IPS DF 4.7 (cell line): ENCODE data around the gene RHOJ.

Experiments used
- DNase-seq: peaks from one replicate; pipeline ENCODE4 v3.0.0-alpha.2; 2013; ENCODE audit warnings: low spot score; ENCODE audit errors: extremely low read depth

The RHOJ gene

DNA sequence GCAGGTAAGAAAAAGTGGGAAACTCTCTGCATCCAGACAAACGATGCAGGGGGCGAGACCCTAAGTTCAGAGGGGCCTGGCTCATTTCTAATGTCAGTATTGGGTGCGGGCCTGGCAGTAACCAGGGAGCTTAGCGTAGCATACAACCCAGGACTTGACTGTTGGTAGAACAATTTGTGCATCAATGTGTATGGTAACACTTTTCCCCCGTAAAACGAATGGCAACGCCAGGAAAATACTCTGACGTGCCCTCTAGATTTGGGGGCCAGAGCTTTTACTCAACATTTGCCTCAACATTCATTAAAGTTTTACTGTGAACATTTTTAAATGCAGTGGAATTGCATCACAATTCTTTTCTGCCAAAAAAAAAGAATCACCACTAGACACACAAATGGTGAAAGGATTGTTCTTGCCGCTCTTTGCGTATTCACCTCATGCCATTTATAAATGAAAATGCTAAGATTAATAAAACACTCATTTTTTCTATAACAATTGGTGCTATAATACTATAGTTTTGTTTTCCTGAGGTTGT, 867 bp downstream of the RHOJ start:
- DNase-seq, result no peak

DNA sequence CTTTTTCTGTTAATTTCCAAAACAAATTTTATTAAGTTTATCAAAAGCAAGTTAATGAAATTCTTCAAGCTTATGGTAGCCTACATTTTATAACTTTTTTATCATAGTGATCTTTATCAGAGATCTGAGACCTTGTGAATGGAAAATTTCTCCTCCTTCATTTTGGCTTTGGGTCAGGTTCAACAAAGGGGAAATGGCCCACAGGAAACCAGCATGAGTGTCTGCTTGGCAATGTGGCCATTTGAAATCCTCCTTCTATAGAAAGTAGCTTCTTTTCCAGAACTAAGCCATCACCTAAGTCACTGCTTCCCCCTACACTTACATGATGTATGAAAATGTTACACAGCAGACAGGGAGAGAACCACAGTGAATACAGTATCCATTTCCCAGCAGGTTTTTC, 1.6 kb downstream of the RHOJ start:
- DNase-seq, result no peak

DNA sequence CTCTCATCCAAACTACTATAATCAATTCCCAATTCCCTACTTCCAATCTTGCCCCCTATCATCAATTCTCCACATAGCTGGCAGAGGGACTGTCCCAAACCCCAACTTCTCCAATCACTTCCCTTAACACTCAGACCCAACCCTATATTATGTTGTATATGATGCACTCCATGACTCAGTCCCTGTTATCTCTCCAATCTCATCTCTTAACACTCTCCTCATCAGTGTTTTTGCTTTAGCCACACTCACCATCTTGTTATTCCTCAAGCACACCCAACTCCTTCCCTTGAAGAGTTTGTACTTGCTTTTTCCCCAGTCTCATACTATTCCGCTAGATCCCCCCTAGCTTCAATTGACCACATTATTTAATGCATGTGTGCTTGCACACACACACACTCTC, 4.9 kb downstream of the RHOJ start:
- DNase-seq, result no peak

DNA sequence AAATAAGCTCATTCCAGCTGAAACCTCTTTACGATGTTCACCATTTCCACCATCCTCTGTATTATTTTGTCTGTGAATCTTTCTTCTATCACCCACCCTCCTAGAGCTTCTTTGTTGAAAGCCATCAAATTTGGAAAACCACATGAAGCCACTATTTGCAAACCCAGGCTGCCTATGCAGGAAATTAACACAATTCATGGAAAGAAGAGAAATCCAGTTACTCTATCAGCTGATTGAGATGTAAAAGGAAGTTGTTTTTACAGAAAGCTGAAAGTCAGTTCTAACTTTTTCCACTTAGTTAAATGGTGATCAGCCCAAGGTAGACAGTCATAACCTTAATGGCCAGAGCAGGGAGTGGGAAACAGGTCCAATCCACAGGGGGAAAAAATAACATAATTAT, 6.6 kb downstream of the RHOJ start:
- no peak for DNase-seq

DNA sequence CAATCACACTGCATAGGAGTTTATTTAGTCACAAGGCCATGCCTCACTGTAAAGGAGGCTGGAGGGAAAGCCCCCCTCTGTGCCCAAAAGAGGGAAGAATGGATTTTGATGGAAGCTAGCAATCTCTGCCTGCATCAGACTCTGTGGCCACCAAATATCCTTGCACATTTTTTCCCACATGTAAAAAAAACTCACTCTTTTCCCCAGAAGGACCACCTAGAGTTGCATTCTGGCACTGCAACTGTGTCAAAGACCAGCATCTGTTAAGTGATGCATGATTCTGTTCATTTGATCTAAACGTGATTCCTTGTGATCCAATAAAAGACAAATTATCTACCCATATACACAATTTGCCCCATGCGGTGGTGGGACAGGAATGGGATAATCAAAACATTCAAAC, 8.0 kb downstream of the RHOJ start:
- DNase-seq, result no peak

DNA sequence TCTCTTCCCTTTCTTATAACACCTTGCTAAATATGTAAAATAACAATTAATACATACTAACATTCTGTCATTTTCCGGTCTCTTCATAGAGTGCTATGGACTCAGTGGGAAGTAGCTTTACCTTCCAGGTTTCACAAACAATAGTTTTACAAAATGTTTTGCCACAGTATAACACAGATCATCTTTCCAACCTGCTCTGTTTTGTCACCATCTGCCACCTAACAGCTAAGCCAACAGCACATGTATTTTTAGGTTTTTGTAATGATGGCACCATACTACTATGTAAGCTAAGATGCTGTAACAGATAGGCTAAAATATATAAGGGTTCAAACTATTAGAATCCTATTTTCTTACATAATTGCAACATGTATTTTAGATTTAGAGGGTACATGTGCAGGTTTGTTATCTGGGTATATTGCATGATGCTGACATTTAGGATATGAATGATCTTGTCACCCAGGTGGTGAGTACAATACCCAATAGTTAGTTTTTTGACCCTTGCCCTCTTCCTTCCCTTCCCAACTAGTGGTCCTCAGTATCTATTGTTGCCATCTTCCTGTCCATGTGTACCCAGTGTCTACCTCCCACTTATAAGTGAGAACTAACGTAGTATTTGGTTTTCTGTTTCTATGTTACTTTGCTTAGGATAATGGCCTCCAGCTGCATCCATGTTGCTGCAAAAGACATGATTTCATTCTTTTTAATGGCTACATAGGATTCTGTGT, 8.7 kb downstream of the RHOJ start:
- DNase-seq, result no peak

DNA sequence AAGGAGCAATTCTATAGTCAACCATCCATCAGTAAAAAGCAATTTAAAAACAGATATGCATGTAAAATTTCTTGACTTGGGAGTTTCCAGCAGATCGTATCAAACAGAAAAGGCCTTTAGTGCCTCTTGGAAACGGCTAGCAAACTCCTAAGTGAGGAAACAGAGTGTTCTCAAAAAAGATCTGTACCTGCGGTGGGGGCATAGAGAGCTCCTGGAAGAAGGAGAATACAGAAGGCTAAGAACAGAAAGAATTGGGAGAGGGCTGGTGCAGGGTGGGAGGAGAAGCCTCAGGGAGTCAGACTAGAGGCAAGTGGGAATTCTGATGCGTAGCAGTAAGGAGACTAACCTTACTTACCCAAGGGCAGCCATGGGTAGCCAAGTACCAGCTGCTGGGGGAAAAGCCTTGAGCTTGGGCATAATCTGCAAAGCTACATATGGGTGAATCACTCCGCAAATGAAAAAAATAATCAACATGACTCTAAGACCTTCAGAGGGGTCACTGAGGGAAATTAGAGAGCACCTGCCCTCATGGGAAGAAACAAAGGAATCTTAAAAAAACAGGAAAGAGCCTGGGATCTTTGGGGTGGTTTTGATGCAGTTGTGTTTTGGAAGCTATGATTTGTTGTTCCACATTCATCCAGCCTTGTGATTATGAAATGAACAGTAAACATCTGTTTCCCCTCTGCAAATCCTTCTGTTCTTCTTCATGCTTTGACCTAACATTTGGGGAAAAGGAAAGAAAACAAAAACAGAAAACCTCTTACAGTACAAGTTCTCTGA, 10.4 kb downstream of the RHOJ start:
- no peak for DNase-seq

DNA sequence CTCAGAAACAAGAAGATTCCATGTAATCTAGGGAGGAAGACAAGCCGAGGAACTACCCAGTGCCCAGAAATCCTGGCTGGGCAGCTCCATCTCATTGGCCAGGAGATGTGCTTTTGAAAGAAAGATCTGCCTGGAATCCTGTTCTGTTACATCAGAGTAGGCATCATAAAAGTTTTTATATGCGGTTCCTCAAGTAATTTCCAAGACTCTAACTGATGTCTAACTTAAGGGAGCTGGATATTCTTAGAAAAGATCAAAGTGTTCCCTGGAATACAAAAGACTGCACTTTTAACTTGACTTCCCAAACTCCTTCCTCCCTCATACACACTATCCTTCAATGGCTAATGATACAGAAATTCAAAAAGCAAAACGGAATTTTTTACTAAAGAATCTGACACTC, 16.3 kb downstream of the RHOJ start:
- no peak for DNase-seq

DNA sequence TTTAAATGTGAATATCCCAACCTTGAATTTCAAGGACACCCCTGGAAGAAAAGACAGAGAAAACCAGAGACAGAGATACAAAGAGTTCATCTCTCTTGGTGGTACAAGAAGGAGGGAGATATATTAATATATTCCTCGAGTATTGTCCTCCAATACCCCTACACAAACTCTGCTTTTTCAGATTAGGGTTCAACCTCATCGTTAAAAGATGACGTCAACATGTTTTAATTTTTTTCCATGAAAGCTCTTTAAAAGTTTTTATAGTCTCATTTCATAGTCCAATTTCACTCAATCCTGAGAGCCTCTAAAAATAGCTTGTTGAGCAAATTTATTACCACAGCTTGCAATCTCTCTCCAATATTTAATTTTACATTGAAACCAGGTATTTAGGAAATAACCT, 19.4 kb downstream of the RHOJ start:
- no peak for DNase-seq

DNA sequence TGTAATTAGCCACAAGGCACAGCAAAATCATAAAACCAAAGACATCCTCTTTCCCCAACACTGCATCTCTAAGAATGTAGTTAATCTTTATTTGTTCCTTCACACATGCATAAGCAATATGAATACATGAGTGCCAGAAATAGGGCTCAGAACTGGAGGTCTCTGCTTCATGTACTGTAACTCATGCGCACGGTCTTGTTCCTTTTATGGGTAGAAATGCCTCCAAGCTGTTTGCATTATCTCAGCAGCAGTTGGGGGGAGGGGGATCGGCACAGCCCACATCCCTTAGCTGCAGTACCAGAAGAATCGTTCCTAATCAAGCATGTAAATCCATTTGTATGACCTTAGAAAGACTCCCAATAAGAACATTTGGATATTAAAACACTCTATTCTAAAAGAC, 20.0 kb downstream of the RHOJ start:
- no peak for DNase-seq

DNA sequence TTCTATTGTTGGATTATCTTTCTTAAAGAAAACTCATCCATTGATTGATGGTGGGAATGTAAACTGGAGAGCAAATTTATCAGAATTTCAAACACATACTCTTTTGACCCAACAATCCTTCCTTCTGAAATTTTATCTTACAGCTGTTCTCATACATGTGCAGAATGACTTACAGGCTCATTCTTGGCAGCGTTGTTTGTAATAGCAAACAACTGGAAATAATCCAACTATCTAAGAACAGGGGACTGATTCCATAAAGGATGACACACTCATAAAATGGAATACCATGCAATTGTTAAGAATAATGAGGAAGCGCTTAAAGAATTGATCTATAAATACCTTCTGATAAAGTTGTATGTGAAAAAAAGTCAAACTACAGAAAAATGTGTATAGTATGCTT, 24.0 kb downstream of the RHOJ start:
- DNase-seq, result no peak

DNA sequence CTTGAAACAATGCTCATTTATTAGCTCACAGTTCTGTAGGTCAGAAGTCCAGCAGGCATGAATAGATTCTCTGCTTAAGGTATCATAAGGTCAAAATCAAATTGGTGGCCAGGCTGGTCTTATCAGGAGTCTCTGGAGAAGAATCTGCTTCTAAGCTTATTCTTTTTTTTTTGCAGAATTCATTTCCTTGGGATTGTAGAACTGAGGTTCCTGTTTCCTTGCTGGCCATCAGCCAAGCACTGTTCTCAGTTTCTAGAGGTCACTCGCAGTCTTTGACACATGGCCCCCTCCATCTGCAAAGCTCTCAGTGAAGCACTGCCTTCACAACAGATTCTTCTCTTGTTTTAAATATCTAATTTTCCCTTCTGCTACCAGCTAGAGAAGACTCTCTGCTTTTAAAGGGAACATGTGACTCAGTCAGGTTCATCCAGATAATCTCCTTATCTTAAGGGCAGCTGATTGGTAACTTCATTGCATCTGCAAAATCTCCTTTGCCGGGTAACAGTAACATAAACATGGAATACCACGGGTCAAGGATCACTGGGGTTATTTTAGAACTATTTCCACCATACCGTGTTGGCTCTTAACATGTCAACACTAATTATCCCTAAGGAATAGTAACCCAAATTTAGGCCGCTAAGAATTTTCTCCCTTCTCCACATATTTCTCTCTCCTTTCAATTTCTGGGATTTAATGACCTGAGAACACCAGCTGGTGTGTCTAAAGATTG, 25.3 kb downstream of the RHOJ start:
- no peak for DNase-seq

DNA sequence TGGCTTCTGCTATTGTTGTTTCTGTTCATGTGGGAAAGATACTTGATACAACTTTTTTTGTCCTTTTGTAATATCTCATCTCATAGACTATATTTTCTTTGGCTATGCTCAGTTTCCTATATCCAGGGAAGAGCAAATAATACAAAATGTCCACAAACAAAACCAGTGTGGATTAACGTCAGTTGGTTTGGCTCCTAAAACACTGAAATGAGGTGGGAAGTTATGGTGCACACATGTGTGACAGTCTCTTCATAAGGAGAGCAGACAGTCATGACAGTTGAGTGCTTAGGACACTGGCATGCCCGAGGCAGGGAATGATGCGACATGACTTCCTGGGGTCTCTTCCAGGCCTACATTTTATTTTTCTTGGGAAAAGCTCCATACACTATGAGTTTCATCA, 27.5 kb downstream of the RHOJ start:
- DNase-seq, result no peak

DNA sequence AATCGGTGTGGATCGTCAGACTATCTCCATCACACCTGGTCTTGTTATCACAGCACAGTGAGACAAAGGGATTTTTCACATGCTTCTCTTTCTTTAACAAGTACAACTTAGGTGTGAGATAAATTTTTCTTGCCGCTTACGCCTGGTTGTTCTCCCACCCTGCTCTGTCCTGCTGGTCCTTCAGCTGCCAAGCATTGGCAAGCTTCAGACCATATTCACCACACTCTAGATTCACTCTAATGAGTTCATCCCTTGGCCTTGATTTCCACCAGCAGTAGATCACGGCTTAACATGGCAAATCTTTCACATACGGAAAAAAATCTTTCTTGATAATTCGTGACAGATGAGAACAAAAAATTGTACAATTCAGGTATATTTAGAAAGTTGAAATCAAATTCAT, 33.5 kb downstream of the RHOJ start:
- no peak for DNase-seq

DNA sequence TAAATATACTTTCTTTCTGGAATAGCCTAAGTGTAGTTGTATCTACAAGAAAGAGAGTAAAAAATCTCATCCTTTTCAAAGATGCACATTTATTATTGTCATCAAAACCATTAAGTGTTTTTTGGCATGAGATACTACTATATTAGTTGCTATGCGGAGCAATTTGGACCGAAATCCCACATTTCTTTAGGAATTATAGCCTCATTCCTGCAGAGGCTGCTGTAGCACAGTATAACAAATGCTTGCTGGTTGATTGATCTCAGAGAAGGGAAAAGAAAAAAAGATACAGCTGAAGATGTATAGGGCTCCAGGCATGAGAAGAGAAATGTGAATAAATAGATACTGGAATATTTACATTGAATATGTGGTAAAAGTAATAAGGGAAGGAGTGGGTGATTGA, 36.0 kb downstream of the RHOJ start:
- DNase-seq, result no peak

DNA sequence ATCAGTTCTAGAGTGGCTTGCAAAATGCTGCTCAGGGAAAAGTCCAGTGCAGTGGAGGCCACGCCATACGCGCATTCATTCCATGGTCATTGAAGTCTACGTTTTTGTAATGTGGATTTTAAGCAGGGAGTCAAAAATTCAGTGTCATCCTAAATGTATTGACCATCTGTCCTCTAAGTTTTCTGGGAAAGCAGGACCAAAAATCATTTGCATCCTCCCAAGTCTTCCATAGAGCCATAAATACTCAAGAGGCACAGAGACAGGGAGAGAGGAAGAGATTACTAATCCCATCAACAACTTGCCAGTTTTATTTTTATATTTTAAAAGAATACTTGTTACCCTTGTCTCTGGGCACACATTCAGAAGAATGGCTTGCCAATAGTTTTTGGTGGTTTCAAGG, 36.9 kb downstream of the RHOJ start:
- DNase-seq, result no peak

DNA sequence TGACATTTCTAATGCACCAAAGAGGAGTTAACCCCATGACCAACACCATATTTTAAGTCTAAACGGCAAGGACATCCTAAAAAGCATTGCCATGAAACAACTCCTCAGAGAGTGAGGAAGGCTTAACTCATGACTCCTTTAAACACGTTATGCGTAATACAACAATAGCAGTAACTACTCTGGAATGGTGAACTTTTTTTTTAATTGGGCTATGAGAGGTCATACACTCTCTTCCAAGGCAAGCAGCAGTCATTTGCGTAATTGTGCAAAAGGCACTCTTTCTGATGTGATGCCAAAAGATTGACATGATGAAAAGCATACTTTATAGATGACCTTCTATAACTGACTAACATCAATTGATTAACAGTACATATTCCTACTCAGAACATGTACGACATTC, 39.4 kb downstream of the RHOJ start:
- no peak for DNase-seq

DNA sequence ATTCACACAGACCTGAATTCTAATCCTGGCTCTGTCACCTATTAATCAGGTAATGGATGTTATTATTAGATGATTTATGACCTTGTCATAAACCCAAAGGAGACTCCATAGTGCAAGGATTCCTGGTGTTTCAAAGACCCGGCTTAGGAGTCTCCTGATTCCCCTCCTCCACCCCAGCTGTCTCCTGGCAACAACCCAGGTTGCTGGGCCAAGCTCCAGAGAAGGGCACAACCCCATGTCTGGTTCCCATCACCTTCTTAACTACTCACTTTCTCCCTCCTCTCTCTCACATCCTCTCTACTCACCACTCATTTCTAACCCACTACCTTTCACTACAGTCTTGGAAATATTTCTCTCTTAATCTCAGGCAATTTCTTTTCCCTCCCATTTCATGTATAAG, 41.6 kb downstream of the RHOJ start:
- DNase-seq, result no peak

DNA sequence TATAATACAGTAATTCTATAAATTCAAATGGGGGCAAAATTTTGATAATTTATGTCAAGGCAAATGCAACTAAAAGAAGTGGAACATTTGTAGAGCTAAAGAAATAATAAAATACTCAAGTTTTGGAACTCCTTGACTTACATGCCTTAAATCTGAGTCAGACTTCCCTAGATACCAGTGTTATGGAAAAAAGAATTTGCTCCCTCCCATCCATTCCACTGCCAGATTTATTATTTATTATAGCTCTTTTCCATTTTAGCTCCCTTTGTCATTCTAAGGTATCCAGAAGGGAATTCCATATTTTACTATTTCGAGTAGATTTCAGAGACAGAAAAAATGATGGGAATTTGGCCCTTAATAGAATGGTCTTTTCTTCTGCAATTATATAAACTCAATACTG, 44.0 kb downstream of the RHOJ start:
- no peak for DNase-seq

DNA sequence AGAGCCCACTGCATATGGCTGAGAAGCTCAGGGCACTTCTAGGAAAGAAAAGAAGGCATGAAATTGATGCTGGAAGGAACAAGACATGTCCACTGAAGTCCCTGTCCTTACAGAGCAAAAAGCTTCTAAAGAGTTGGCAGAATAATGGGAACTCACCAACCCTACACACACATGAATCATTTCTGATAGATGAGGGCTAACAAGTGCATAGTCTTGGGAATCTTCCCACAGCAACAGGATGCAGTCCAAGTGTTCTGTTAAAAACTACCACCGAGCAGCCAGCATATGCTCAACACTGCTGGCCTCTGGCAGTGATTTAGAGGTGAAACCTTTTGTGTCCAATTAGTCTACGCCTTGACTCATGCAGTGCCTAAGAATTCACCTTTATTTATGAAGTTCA, 44.8 kb downstream of the RHOJ start:
- no peak for DNase-seq

DNA sequence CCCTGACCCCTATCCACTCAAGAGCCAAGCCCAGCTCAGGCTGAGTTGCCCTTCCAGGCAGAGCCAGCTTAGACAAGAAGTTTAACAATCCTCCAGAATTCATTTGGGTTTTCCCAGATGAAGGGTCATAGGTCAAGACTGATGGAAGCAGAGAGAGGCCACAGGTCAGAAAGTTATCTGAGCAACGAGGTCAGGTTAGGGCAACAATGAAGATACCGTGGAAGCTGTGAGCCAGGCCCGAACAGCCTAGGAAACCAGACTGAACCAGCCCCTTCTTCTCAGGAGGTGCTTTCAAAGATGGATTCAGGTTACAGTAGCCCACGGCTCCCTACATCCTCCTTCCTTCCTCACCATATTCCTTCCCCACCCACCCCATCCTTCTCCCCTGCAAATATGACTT, 53.1 kb downstream of the RHOJ start:
- no peak for DNase-seq

DNA sequence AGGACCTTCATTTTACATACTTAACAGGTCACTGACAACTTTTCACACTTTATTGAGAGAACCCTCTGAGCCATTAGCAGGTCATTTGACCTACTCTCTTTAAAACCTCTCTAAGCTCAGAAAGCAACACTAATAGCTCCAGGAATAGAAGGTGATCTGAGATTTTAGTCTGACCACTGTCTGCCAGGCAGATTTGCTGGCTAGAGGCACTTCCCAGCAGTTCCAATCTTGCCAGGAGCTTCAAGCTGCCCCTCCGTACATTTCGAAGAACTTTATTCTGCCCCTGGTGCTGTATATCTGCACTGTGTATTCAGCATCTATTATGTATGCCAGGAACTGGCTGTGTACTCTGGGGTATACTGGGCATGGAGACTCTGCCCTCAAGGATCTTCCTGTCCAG, 58.2 kb downstream of the RHOJ start:
- DNase-seq, result no peak
